A673 (cell line): ENCODE measurements around the gene MRAP2. TPM values are rescaled to one million over a fixed set of nuclear protein-coding genes. Genes with fewer than 3 reads are reported as not detected.

Experiments used
- BruUV-seq: library from RNA; stranded (reverse); fragments of 400-500 nt; replicated peaks from 2 replicates; lab custom pipeline; 2021; lab: Mats Ljungman, UMichigan
- CTCF ChIA-PET: fragments of 300-600 bp; sonication (Branson Sonifier 250); formaldehyde crosslinking; loops from one replicate; lab custom pipeline; 2022; ENCODE audit warnings: antibody characterized with exemption; lab: Charles Lee
- POLR2A ChIA-PET: fragments of 300-600 bp; sonication (Branson Sonifier 250); formaldehyde crosslinking; loops from one replicate; lab custom pipeline; 2022; ENCODE audit warnings: antibody characterized with exemption; ENCODE audit not compliant: low non-redundant PET; lab: Charles Lee
- DNase-seq: peaks from one replicate; pipeline ENCODE4 v3.0.0-alpha.2; 2015; ENCODE audit warnings: low spot score
- H3K27ac ChIP-seq: fragments of 200-600 bp; sonication (generic); 2 replicates; pipeline ENCODE4 v1.5.1; 2016; ENCODE audit warnings: mixed run types, low read depth, mild to moderate bottlenecking, mixed read lengths, antibody characterized with exemption, low read length; ENCODE audit not compliant: poor library complexity, severe bottlenecking
- H3K27me3 ChIP-seq: fragments of 200-600 bp; sonication (generic); replicated peaks from 2 replicates; pipeline ENCODE4 v1.6.1; 2017; ENCODE audit warnings: mixed run types, low read depth, mild to moderate bottlenecking, mixed read lengths, antibody characterized with exemption, low read length; ENCODE audit not compliant: insufficient read depth, poor library complexity
- H3K36me3 ChIP-seq: fragments of 200-600 bp; sonication (generic); 2 replicates; pipeline ENCODE4 v1.6.1; 2016; ENCODE audit warnings: mixed run types, mild to moderate bottlenecking, mixed read lengths, antibody characterized with exemption, low read length; ENCODE audit not compliant: insufficient read depth, poor library complexity, severe bottlenecking
- H3K4me1 ChIP-seq: fragments of 200-600 bp; sonication (generic); 2 replicates; pipeline ENCODE4 v1.6.1; 2017; ENCODE audit warnings: mixed run types, mild to moderate bottlenecking, mixed read lengths, antibody characterized with exemption, low read length; ENCODE audit not compliant: insufficient read depth, poor library complexity, severe bottlenecking
- H3K4me3 ChIP-seq: fragments of 200-600 bp; sonication (generic); 2 replicates; pipeline ENCODE4 v1.5.1; 2016; ENCODE audit warnings: low read depth, mixed run types, mild to moderate bottlenecking, mixed read lengths, low read length; ENCODE audit not compliant: poor library complexity, severe bottlenecking
- H3K9me3 ChIP-seq: fragments of 200-600 bp; sonication (generic); 2 replicates; pipeline ENCODE4 v1.6.1; 2016; ENCODE audit warnings: mixed run types, low read depth, mild to moderate bottlenecking, mixed read lengths, antibody characterized with exemption, low read length; ENCODE audit not compliant: poor library complexity, severe bottlenecking
- CTCF ChIP-seq: fragments of 300-800, 200-600 bp; sonication (generic); conservative IDR thresholded peaks from 2 replicates; pipeline ENCODE4 v1.5.1; 2017; ENCODE audit warnings: low read depth, mild to moderate bottlenecking, antibody characterized with exemption, low read length, moderate library complexity, mixed read lengths
- EZH2 ChIP-seq: fragments of 200-600 bp; sonication (generic); IDR thresholded peaks from 2 replicates; pipeline ENCODE4 v1.6.1; 2017; ENCODE audit warnings: borderline replicate concordance, low read depth, mild to moderate bottlenecking, mixed read lengths, antibody characterized with exemption, low read length; ENCODE audit not compliant: poor library complexity, severe bottlenecking
- intact Hi-C: fragments of 100-400 bp; cut with micrococcal nuclease; formaldehyde crosslinking; loops from one replicate; pipeline ENCODE4 v1.10.0; 2022; ENCODE audit not compliant: unreplicated experiment
- total RNA-seq: library from RNA; stranded (reverse); gene quantifications from 2 replicates; pipeline ENCODE4 v1.2.3, GENCODE V29; 2021

Gene MRAP2
- total RNA-seq, 1 experiment from 2014 or later = 0.34 TPM

- no peaks in the 10 kb centered on the region for H3K36me3 ChIP-seq
- intact Hi-C loops = no loop called here
- H3K4me3 ChIP-seq = no peak overlapping the region
- H3K4me1 ChIP-seq = no peaks in the 10 kb centered on the region
- no peak for TF ChIP-seq CTCF
- no peaks in the 10 kb centered on the region for H3K9me3 ChIP-seq
- ChIA-PET POLR2A (no interaction called here), CTCF (interaction anchor here (0.6 kb wide), 1 partner anchor 152 kb away, joined by 3 read pairs; the partner anchor contains the start of gene CEP162)
- no peaks in the 10 kb centered on the region for H3K27me3 ChIP-seq
- H3K27ac ChIP-seq = no peak overlapping the region
- no TSS peak for BruUV-seq
- peak; percentile 51 for DNase-seq
These were observed 41.6 kb downstream of the MRAP2 start for GRCh38 chr6:84074988-84075781.

- H3K27me3 ChIP-seq = no peaks in the 10 kb centered on the region
- DNase-seq = no peak
- no peaks in the 10 kb centered on the region for H3K9me3 ChIP-seq
- CTCF ChIA-PET = no interaction called here
- no TSS peak for BruUV-seq
- H3K27ac ChIP-seq = no peak overlapping the region
- H3K4me3 ChIP-seq = no peak overlapping the region
- intact Hi-C loops = no loop called here
- H3K4me1 ChIP-seq = no peaks in the 10 kb centered on the region
- TF ChIP-seq CTCF (no peak), EZH2 (no peak)
- POLR2A ChIA-PET = no interaction called here
- H3K36me3 ChIP-seq = no peaks in the 10 kb centered on the region
These were observed 44.1 kb downstream of the MRAP2 start for GRCh38 chr6:84077645-84078044.

GRCh38 chr6:84078335-84078734 lies 44.8 kb downstream of the MRAP2 start:
- Histone ChIP-seq H3K4me3 (no peak overlapping the region), H3K9me3 (no peaks in the 10 kb centered on the region), H3K27me3 (no peaks in the 10 kb centered on the region), H3K4me1 (no peaks in the 10 kb centered on the region), H3K27ac (no peak overlapping the region), H3K36me3 (no peaks in the 10 kb centered on the region)
- POLR2A ChIA-PET = no interaction called here
- intact Hi-C loops = no loop called here
- peak; percentile 28 for DNase-seq
- BruUV-seq = no TSS peak
- CTCF ChIA-PET = no interaction called here
- TF ChIP-seq CTCF (no peak), EZH2 (no peak)
